T-helper 1 cell treated with Interleukin-12 subunit alpha and Interleukin-12 subunit beta and Interleukin-4 antibody, amounts not matched to agents 30 ng/mL and 1 ng/mL, for 36 hours (primary cell): ENCODE data around the gene NOBOX. TPM values are rescaled to one million over a fixed set of nuclear protein-coding genes. Genes with fewer than 3 reads are reported as not detected.
"Not testable (repeated sequence)": the region's sequence is repeated elsewhere in the genome, so short reads cannot be mapped to it uniquely, and the experiment has no call there.

Experiments
- intact Hi-C: fragments of 100-400 bp; cut with micrococcal nuclease; formaldehyde crosslinking; loops from one replicate; pipeline ENCODE4 v1.15.1; 2024
- total RNA-seq: library from RNA; stranded (reverse); gene quantifications from 2 replicates; pipeline ENCODE4 v1.2.3, GENCODE V29; 2022

NOBOX gene
- total RNA-seq, 1 donor from 2014 or later = not detected

GRCh38 chr7:144397086-144397485 is 6.4 kb downstream of the NOBOX start:
- intact Hi-C loops = no loop called here

- intact Hi-C loops = loop anchor here (2.0 kb wide), 1 partner anchor 45 kb away; no protein-coding TSS in a partner anchor
Observed at GRCh38 chr7:144391823-144392255, 11.7 kb downstream of the NOBOX start.

GRCh38 chr7:144391014-144391413 is 12.5 kb downstream of the NOBOX start:
- intact Hi-C loops = loop anchor here (2.0 kb wide), 1 partner anchor 46 kb away; no protein-coding TSS in a partner anchor

GRCh38 chr7:144390481-144390880 is 13.0 kb downstream of the NOBOX start:
- intact Hi-C loops = loop anchor here (2.0 kb wide), 1 partner anchor 46 kb away; no protein-coding TSS in a partner anchor

- intact Hi-C loops = no loop called here
Observed at GRCh38 chr7:144388950-144389349, 14.5 kb downstream of the NOBOX start.

GRCh38 chr7:144386741-144387140 is 16.8 kb downstream of the NOBOX start:
- intact Hi-C loops = no loop called here

GRCh38 chr7:144384555-144385245 is 18.8 kb downstream of the NOBOX start:
- intact Hi-C loops = no loop called here

GRCh38 chr7:144384071-144384470 is 19.4 kb downstream of the NOBOX start:
- intact Hi-C loops = no loop called here

GRCh38 chr7:144379776-144380384 is 23.6 kb downstream of the NOBOX start:
- intact Hi-C loops = no loop called here

- intact Hi-C loops = no loop called here
Observed at GRCh38 chr7:144378651-144379050, 24.8 kb downstream of the NOBOX start.

- intact Hi-C loops = not testable (repeated sequence)
Observed at GRCh38 chr7:144369221-144369620, 34.3 kb downstream of the NOBOX start.

- intact Hi-C loops = not testable (repeated sequence)
Observed at GRCh38 chr7:144367250-144367649, 36.2 kb downstream of the NOBOX start.

GRCh38 chr7:144365523-144365922 is 38.0 kb downstream of the NOBOX start:
- intact Hi-C loops = not testable (repeated sequence)

- intact Hi-C loops = not testable (repeated sequence)
Observed at GRCh38 chr7:144362061-144362460, 41.4 kb downstream of the NOBOX start.

- intact Hi-C loops = not testable (repeated sequence)
Observed at GRCh38 chr7:144356860-144357259, 46.6 kb downstream of the NOBOX start.

GRCh38 chr7:144356185-144356584 is 47.3 kb downstream of the NOBOX start:
- intact Hi-C loops = not testable (repeated sequence)

GRCh38 chr7:144355176-144355822 is 48.2 kb downstream of the NOBOX start, which contains the start of gene ARHGEF5:
ARHGEF5 (plus strand) TSS chr7:144355402; CDS start chr7:144362670, 7,268 bp downstream.
- intact Hi-C loops = not testable (repeated sequence)

GRCh38 chr7:144351667-144352066 is 51.8 kb downstream of the NOBOX start:
- intact Hi-C loops = not testable (repeated sequence)

GRCh38 chr7:144348625-144349024 is 54.9 kb downstream of the NOBOX start:
- intact Hi-C loops = not testable (repeated sequence)
